Measurements from ENCODE around the gene CFDP1.

Gene CFDP1

GRCh38 chr16:75263291-75263962 lies 169.9 kb downstream of the CFDP1 start:
- DNase-seq: no peak

DNA sequence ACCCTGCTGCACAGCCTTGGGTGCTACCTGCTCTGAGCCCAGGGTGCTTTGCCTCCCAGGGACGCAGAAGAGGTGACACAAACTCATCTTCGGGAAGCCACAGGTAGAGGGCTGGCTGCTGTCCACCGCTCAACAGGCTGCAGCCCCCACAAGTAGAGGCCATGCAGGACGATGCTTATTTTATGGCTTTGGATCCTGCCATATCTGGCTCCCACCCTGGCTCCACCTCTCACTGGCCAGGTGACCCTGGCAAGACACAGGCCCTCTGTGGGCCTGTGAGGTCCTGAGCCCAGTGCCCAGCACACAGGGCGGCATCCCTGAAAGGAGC lies 170.5 kb downstream of the CFDP1 start:
- no peak for DNase-seq

GRCh38 chr16:75262104-75262799 lies 171.1 kb downstream of the CFDP1 start:
- no peak for DNase-seq

DNA sequence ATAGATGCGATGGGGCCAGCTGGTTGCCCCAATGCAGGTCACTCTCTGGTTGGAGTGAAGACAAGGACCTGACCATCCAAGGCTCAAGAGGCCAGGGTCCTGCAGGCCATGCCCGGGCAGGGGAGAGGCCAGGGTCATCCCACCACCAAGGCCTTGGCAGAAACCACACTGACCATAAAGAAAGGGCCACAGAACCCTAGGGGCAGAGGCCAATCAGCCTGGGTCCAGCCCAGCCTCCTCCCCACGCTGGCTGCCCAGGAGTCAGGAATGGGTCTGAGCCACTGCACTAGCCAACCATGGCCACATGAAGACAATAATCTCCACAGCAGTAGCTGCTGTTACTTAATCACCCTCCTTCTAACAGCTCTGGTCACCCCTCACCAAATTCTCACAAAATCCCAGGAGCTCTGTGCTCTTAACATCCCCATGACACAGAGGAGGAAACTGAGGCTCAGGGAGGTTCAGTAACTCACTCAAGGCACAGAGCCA lies 171.7 kb downstream of the CFDP1 start:
- DNase-seq: no peak

DNA sequence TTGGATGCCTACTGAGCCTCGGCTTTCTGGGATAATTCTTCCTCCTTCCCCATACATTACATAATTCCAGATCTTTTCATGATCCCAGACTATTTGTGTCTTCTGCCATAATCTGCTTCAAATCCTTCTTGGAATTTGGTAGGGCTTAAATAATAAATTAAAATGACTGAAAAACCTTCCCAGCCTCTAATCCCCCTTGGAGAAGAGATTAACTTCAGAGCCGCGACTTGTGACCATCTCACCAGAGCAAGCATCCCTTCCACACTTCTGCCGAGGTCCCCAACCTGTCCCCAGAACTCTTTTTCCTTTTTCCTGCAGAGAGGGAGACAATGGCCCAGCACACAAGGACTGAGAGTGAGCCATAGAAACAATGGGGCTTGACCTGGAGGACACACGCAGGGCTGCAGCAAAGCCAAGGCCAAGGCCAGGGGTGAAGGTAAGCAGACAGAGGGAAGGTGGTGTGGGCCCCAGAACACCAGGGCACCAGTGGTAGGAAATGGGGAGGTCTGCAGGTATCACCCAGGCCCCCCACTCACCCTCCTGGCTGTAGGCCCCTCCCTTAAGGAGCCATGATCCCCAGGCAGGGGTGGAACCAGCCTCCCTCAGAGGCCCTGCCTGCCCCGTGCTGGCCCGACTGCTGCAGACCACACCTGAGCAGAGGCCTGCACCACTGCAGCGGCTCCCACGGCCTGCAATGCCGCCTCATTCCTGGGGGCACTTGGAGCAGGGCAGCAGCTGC lies 172.3 kb downstream of the CFDP1 start:
- no peak for DNase-seq

DNA sequence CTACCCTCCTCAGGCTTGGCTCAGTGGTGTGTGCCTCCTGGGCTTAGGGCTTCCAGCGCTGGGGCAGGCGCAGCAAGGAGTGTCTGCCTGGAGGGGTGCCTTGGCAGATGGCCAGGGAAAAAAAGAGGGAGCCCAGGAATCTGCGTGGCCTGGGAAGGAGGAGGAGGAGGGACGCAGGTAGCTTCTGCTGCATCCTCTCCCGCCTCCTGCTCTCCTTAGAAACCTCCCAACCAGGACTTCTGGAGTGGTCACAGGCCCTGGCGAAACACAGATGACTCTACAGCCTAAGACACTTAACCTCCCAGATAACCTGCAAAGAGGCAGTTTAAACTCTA lies 174.5 kb downstream of the CFDP1 start:
- no peak for DNase-seq

- no peak for DNase-seq
These were observed 175.2 kb downstream of the CFDP1 start for GRCh38 chr16:75257886-75258806.

DNA sequence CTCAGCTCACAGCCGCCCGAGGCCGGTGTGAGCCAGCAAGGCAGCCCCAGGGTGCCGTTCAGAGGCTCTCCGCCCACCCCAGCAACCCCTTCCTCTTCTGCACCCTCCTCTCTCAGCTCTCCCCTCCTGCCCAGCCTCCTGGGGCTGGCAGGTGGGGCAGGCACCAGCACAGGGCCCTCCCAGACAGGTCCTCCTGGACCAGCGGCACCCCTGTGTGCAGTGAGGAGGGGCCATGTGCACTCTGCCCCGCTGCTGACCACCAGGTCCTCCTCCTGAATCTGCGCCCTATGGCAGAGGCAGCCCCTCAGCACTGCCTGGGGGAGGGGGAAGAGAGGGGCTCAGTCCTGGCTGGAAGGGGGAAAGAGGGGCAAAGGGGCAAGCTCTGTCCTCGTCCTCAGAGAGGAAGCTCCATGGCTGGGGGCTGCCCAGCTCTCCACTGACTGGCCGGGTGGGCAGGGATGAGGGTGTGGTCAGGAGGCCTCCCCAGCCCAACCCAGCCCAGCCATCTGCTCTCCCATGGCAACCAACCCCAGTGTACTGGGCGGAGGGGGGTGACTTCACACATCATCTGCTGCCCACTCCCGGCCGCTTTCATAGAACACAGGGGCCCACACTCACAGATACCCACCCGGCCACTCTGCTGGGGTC lies 176.5 kb downstream of the CFDP1 start:
- no peak for DNase-seq

DNA sequence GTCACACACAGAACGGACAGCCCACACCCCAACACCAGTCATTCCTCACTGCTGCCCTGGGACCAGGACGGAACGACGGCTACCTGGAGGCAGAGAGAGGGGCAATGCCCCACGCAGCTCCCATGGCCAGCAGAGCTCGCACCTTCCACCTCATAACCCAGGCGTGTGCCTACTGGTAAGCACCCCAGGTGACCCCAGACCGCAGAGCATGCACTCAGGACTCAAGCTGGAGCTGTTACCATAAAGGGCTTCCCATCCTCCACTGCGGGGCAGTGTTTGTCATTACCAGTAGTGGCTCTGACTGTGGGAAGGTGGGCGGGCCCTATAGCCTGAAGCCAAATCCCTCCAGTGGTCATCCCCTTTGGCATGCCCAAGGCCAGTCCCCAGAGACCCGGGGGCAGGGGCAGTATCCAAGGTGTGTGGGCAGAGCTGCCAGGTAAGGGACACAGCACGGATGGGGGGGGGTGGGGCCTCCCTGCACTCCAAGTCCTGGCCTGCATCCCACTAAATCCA lies 177.2 kb downstream of the CFDP1 start:
- DNase-seq: no peak

GRCh38 chr16:75254359-75254837 lies 178.9 kb downstream of the CFDP1 start:
- DNase-seq: no peak

DNA sequence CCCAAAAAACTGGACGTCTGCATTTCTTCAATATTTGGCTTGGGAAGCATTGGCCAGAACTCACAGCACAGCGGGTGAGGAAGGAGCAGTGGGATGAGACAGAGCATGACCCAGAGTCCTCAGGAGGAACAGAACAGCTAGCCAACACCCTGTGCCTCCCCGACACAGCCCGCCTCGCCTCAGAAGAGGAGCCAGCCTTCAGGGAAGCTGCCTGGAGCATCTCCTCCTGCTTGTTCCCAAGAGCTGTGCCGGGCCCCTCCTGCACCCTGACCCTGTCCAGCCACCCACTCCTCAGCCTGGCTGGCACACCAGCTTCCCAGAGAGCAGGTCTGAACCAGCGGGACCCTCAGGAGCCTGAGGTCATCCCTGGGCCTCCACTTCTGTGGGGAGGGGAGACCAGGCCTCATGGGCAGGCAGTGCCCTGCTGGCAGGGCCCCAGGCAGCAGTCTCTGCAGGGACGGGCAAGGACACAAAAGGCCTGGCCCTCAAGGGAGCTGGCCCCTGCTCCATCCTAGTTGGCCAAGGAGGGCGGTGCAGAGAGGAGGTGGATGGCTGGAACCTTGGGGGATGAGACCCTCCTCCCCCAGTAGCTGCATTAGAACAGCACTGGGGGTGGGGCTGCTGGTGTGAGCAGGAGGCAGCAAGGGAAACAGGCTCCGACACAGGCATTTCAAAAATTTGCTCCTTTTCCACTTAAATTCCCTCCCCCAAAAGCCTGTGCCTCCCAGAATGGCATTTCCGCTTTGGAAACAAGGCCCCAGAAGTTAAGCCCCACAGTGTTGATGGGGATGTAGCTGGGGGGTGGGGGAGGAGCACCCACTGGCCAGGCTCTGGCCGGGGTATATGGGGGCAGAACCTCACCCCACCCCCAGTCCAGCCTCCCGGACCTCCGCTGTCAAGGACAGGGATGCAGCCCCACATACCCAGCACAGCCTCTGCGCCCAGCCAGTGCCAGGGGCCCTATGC lies 180.1 kb downstream of the CFDP1 start:
- DNase-seq: no peak

- DNase-seq: no peak
These were observed 181.0 kb downstream of the CFDP1 start for GRCh38 chr16:75252049-75252864.

DNA sequence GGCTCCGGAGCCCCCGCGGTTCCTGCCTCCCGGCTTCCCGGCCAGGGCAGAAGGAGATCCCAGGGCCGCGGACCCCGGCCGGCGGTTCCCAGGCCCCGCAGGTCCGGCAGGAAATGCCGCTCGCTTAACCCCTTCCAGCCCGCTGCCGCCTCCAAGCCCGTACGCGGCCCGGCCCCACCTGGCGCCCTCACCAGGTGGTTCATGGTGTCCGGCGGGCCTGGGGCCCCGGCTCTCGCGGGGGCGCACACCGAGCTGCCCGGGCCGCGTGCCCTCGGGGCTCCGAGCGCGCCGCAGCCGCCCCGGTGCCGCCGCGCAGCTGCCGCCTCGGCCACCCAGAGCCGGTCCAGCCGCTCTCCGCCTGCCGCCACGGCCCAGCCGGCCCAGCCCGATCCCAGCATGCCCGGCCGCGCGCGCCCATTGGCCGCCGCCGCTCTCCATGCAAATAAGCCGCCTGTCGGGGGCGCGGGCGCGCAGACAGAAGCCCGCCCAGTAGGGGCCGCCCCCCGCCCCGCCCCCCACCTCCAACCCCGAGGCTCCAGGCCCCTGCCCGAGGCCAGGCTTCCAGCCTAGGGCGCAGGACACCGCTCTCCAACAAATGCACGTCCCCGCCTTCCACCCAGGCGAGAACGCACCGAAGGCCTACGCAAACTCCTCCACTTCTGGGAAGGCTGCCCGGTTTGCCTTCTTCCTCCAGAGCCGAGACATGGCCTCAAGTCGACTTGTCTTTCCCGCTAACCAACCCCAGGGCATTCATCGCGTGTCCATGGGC lies 181.8 kb downstream of the CFDP1 start, which contains the start of gene BCAR1:
Gene BCAR1, minus strand, starts transcription at position 345 of the 769 bp plus-strand sequence. Its CDS starts 142 bp downstream, at position 203.
- no peak for DNase-seq

GRCh38 chr16:75250809-75251279 lies 182.5 kb downstream of the CFDP1 start:
- DNase-seq: no peak

DNA sequence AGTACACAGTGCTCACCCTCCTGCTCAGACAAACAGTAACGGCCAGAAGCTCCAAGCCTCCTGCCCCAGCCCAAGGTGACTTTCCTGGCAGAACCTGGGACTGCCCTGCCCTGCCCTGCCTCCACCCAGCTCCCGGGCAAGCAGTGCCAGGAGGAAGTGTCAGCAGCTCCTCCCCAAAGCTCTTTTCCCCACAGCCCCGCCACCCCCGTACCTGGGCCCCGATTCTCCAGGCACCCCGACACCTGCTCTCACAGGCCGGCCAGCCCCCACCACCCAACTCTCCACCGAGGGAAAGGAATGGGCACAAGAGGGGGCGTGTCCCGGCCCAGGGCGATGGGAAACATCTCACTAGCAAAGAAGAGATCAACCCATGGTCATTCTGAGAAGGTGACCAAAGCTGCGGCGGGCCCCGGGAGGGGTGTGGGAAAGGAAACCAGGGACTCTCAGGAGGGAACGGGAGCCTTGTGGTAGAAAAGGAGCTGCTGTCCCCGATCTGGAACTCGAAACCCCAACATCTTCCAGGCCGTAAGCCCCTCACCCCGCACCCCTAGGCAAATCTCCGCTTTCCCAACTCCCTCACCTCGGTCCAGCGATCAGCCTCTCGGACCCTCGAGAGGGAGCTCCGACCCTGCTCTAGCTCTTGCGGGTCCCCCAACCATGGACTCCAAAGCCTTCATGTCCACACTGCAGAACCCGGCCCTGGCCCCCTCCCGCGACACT lies 183.1 kb downstream of the CFDP1 start:
- DNase-seq: no peak

DNA sequence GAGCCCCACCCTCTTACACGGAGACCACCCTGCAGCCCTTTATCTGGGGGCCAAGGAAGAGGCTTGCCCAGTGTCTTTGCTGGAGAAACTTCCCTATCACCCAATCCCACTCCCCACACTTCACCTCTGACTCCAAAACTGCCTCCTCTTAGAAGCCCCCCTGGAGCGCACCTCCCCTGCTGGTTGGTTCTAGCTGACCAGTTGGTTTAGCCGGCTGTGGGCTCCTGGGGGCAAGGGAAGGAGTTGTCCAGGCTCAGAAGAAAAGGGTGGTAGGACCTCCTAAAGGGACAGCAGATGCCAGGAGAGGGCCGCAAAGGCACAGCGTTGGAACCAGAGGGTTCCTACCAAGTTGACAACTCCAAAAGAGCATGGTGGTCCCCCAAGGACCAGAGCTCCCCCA lies 183.9 kb downstream of the CFDP1 start:
- no peak for DNase-seq

DNA sequence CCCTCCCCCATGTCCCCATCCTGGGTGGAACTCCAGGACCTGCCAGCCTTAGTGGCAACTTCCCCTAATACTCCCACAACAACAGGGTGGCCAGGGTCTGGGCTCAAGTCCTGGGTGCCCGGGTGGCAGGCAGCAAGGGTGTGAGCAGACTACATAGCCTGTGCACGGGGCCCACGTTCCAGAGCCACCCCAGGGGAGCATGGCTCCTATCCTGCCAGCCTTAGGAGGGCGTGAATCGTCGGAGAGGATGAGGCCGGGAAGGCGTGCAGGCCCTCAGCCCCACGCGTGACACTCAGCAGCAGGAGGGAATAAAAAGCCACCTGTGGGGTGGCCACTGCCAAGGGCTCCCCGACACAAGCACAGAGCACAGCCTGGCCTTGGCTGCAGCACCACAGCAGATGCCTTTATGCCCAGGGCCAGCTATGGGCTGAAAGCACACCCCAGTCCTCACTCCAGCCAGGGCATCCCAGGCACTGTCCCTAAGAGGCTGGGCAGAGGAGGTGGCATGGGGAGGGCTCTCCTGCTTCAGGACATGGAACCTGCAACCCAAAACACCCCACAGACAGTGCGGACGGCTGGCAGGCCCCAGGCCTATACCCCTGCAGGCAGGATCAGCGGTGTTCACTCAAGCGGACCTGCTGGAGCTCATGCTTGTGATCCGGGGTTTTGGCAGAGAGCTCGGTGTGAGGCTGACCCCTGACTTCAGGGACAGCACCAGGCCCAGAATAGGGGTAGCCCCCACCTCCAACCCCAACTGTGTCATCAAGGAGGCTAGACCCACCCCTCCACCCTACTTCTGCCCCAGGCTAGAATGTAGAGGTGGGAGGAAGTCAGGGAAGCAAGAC lies 184.5 kb downstream of the CFDP1 start:
- DNase-seq: no peak

Data from activated CD4-positive, alpha-beta T cell treated with anti-CD3 and anti-CD28 coated beads, Interleukin-2, amount 50 U/mL, for 4 hours (primary cell).